Measurements from ENCODE around the gene KCNAB1. TPM values are rescaled to one million over a fixed set of nuclear protein-coding genes. Genes with fewer than 3 reads are reported as not detected.

KCNAB1 gene
- total RNA-seq, 1 experiment from 2014 or later: 1.0 TPM

- ChIA-PET POLR2A (no interaction called here), CTCF (no interaction called here)
- Mint-ChIP-seq H3K27me3 (ENCODE audit: low read depth) (no peaks in the 10 kb centered on the region), H3K4me1 (no peaks in the 10 kb centered on the region), H3K36me3 (peaks cover 16% of the 10 kb centered on the region), H3K4me3 (no peak overlapping the region), H3K27ac (no peak overlapping the region), H3K9me3 (peaks cover 39% of the 10 kb centered on the region)
- no peak for ATAC-seq
- no peak for TF ChIP-seq NR1H2 (CRISPR knock-in tag; IDR thresholded peaks at IDR 0.05)
- TF ChIP-seq ZNF512 (CRISPR knock-in tag; IDR thresholded peaks at IDR 0.05; ENCODE audit: borderline replicate concordance): no peak
- TF ChIP-seq IRF2 (CRISPR knock-in tag; IDR thresholded peaks at IDR 0.05; ENCODE audit: borderline replicate concordance, low read depth): no peak
- no peak for TF ChIP-seq RELA (CRISPR knock-in tag; IDR thresholded peaks at IDR 0.05; ENCODE audit: borderline replicate concordance)
- no peak for TF ChIP-seq FOXP1 (CRISPR knock-in tag; IDR thresholded peaks at IDR 0.05; ENCODE audit: borderline replicate concordance)
- no peak for TF ChIP-seq NR3C1 (CRISPR knock-in tag; conservative IDR thresholded peaks at IDR 0.05; ENCODE audit: low read depth)
- no peak for TF ChIP-seq CTCF (IDR thresholded peaks at IDR 0.05)
- no peak for TF ChIP-seq AR (CRISPR knock-in tag; IDR thresholded peaks at IDR 0.05)
- TF ChIP-seq TEAD1 (CRISPR knock-in tag; IDR thresholded peaks at IDR 0.05): no peak
- no peak for TF ChIP-seq GABPB1 (CRISPR knock-in tag; IDR thresholded peaks at IDR 0.05)
- TF ChIP-seq ZNF263 (CRISPR knock-in tag; IDR thresholded peaks at IDR 0.05; ENCODE audit: low read depth): no peak
- TF ChIP-seq MXD4 (CRISPR knock-in tag; IDR thresholded peaks at IDR 0.05; ENCODE audit: borderline replicate concordance): no peak
- no peak for TF ChIP-seq ARID4B (CRISPR knock-in tag; IDR thresholded peaks at IDR 0.05; ENCODE audit: borderline replicate concordance)
- no peak for TF ChIP-seq E2F4 (CRISPR knock-in tag; IDR thresholded peaks at IDR 0.05; ENCODE audit: borderline replicate concordance, low read depth)
- TF ChIP-seq FOXJ3 (CRISPR knock-in tag; IDR thresholded peaks at IDR 0.05; ENCODE audit: borderline replicate concordance): no peak
- no peak for TF ChIP-seq ESRRA (CRISPR knock-in tag; IDR thresholded peaks at IDR 0.05; ENCODE audit: borderline replicate concordance)
- TF ChIP-seq E2F1 (CRISPR knock-in tag; IDR thresholded peaks at IDR 0.05): no peak
- no peak for DNase-seq (ENCODE audit: low spot score)
Observed at GRCh38 chr3:156497326-156497725, 376.9 kb downstream of the KCNAB1 start.

Measured in WTC11 (cell line).